ENCODE measurements around the gene MRPS24. TPM values are rescaled to one million over a fixed set of nuclear protein-coding genes. Genes with fewer than 3 reads are reported as not detected.

Gene MRPS24
- total RNA-seq (2013; cell fraction: nucleolus; rRNA removed), result 17.5 and 18.2 TPM in 2 replicates
- total RNA-seq (2014; rRNA removed) (94.8 and 111 TPM in 2 replicates), total RNA-seq (2014; rRNA removed; fragmentation: Illumina TruSeq; extraction: Trizol) (62.0 and 72.1 TPM in 2 replicates), total RNA-seq (2021) (123 and 127 TPM in 2 replicates), polyA plus RNA-seq (2011; rRNA removed) (97.2 and 123 TPM in 2 replicates), polyA plus RNA-seq (2014; fragmentation: Illumina TruSeq; extraction: Trizol) (74.4 and 90.1 TPM in 2 replicates), polyA plus RNA-seq (2014; fragmentation: Nextera tagmentation; extraction: Ambion mirVana) (10 to 100 TPM; 27.6 to 97.4 TPM), polyA plus RNA-seq (2014; rRNA removed) (100 and 125 TPM in 2 replicates), polyA plus RNA-seq (2016; fragmentation: Nextera tagmentation; extraction: Ambion mirVana) (100 to 1,000 TPM; 161 to 164 TPM), polyA minus RNA-seq (2011; rRNA and poly(A)+ RNA removed) (55.2 and 90.2 TPM in 2 replicates), Bru-seq, nascent RNA (percentile 68 among the genes with signal in this experiment), BruChase-seq, experiment 1, labeled RNA remaining after a 6-hour chase (percentile 81 among the genes with signal in this experiment), BruChase-seq, experiment 2, labeled RNA remaining after a 2-hour chase (percentile 69 among the genes with signal in this experiment)
- polyA plus RNA-seq (2011; ENCODE audit: low read depth), result 102 TPM
- 282 and 289 TPM in 2 replicates for polyA plus RNA-seq (2011; cell fraction: cytosol; rRNA removed)
- polyA plus RNA-seq (2011; cell fraction: nucleus; rRNA removed), result 131 and 143 TPM in 2 replicates
- polyA plus RNA-seq (2012), result 114 and 132 TPM in 2 replicates
- polyA minus RNA-seq (2011; cell fraction: cytosol; rRNA and poly(A)+ RNA removed), result 42.9 and 44.4 TPM in 2 replicates
- 12.6 and 18.8 TPM in 2 replicates for polyA minus RNA-seq (2011; cell fraction: nucleus; rRNA and poly(A)+ RNA removed)
- long read RNA-seq, experiment 1, transcript MRPS24-201 (4 exons, 707 nt), result major isoform, 105 of 123 reads
- long read RNA-seq, experiment 1, transcript MRPS24-203 (3 exons, 743 nt), result minor isoform, 14 of 123 reads
- long read RNA-seq, experiment 1, partial matches to known transcripts, result 0 of 123 reads
- long read RNA-seq, experiment 1, other reads (novel, unspliced or antisense), result 1 of 123 reads
- long read RNA-seq, experiment 2, transcript MRPS24-201 (4 exons, 707 nt), result major isoform, 193 of 215 reads
- long read RNA-seq, experiment 2, transcript MRPS24-203 (3 exons, 743 nt), result minor isoform, 12 of 215 reads
- long read RNA-seq, experiment 2, partial matches to known transcripts, result 2 of 215 reads
- long read RNA-seq, experiment 2, other reads (novel, unspliced or antisense), result 4 of 215 reads

- ATAC-seq (peak; percentile 98), DNase-seq (ENCODE audit: low read depth, low spot score) (peak; percentile 70), FAIRE-seq (peak; percentile 73)
- in situ Hi-C loops (cut with MboI) (no loop called here), intact Hi-C loops (cut with micrococcal nuclease; ENCODE audit: unreplicated experiment) (no loop called here)
- H3K4me2 ChIP-seq (ENCODE audit: control insufficient read depth, insufficient read depth), result peak within 1 kb of the TSS; percentile 89
- H3K36me3 ChIP-seq (ENCODE audit: control insufficient read depth in 2 of 2, insufficient read depth in 2 of 2, low read length in 1 of 2), result peaks cover 1 to 3% of the 10 kb centered on the region in 2 experiments; a peak in 2 of 4 replicates
- H3K79me2 ChIP-seq (ENCODE audit: control insufficient read depth, insufficient read depth, low read length), result peaks cover 3% of the 10 kb centered on the region; the same call in 1 of the 2 replicates
- peaks cover 7% of the 10 kb centered on the region for H3K4me1 ChIP-seq (ENCODE audit: control insufficient read depth, insufficient read depth, low read length)
- peak within 1 kb of the TSS; percentile 92 for H3K4me3 ChIP-seq
- no peaks in the 10 kb centered on the region for H4K20me1 ChIP-seq (ENCODE audit: control insufficient read depth, insufficient read depth)
- ChIA-PET POLR2A (interaction anchor here (0.5 to 1.5 kb wide), 3 partner anchors 55 to 587 kb away, joined by 3 to 8 read pairs (median 3); no protein-coding TSS in a partner anchor), SMC1A (ENCODE audit: uncharacterized antibody, unreplicated experiment) (interaction anchor here (0.7 kb wide), 1 partner anchor 9 kb away, joined by 4 read pairs; no protein-coding TSS in a partner anchor), RAD21 (ENCODE audit: unreplicated experiment) (interaction anchor here (0.6 to 1.4 kb wide), 9 partner anchors 16 to 979 kb away, joined by 3 to 6 read pairs (median 3); partner anchors contain the start of genes H2AZ2 and STK17A), CTCF (interaction anchor here (0.6 to 1.2 kb wide), 2 partner anchors 30 to 287 kb away, joined by 3 to 4 read pairs; partner anchors contain the start of gene STK17A)
- H2AFZ ChIP-seq (ENCODE audit: control insufficient read depth, low read depth, low read length), result peak within 1 kb of the TSS; percentile 91
- no peaks in the 10 kb centered on the region for H3K27me3 ChIP-seq (replicated peaks in 1 of 2; ENCODE audit: control insufficient read depth in 2 of 2, insufficient read depth in 2 of 2, low read length in 1 of 2)
- H3K9me3 ChIP-seq (replicated peaks; ENCODE audit: control insufficient read depth, insufficient read depth, low read length), result 0 out of 3 replicates have a peak, but pooled peaks cover 1% of the 10 kb centered on the region
- no TSS peak for BruUV-seq (replicated peaks)
- H3K9ac ChIP-seq (ENCODE audit: control insufficient read depth, insufficient read depth, low read length), result peak within 1 kb of the TSS; percentile 68
- H3K27ac ChIP-seq (ENCODE audit: control insufficient read depth, insufficient read depth), result peak within 1 kb of the TSS; percentile 52
- WGBS (ENCODE audit: insufficient coverage, insufficient replicate concordance, low lambda C conversion rate, missing lambda C conversion rate), result 1% methylated on average over 59 of the region's 81 CpGs
- TF ChIP-seq TAF1 (IDR thresholded peaks at IDR 0.05; ENCODE audit: borderline replicate concordance, low read depth, low read length) (peak; percentile 96), ESRRA (IDR thresholded peaks at IDR 0.05; ENCODE audit: low read length) (no peak), ZZZ3 (IDR thresholded peaks at IDR 0.05; ENCODE audit: control insufficient read depth, insufficient read length, low read depth) (no peak), TCF3 (IDR thresholded peaks at IDR 0.05; ENCODE audit: borderline replicate concordance, insufficient read depth, low read depth, low read length) (no peak), ZBED1 (IDR thresholded peaks at IDR 0.05; ENCODE audit: borderline replicate concordance) (no peak), SMAD1 (IDR thresholded peaks at IDR 0.05; ENCODE audit: low read depth, partially characterized antibody) (no peak), CBX5 (IDR thresholded peaks at IDR 0.05; ENCODE audit: low read depth) (no peak), BCLAF1 (IDR thresholded peaks at IDR 0.05) (peak; percentile 83), NKRF (conservative IDR thresholded peaks at IDR 0.05) (0 out of 2 replicates have a peak, but pooled peaks have one; percentile 48), ETV6 (conservative IDR thresholded peaks at IDR 0.05 in 1 of 2, IDR thresholded peaks at IDR 0.05 in 1 of 2; ENCODE audit: borderline replicate concordance in 1 of 2, low read depth in 1 of 2) (no peak), NFYA (IDR thresholded peaks at IDR 0.05; ENCODE audit: borderline replicate concordance, low read depth, low read length) (no peak)
Observed at GRCh38 chr7:43869006-43869866, at the start of gene MRPS24. TSS of gene MRPS24 (minus strand) at chr7:43869517. CDS start at chr7:43869495, 22 bp downstream.

Measured in GM12878 (cell line).